GM12878 (cell line): ENCODE results near the gene RARRES2. TPM values are rescaled to one million over a fixed set of nuclear protein-coding genes. Genes with fewer than 3 reads are reported as not detected.

Source experiments
- ATAC-seq: fragments of 200-7000 bp; cut with Tn5 transposase; 3 replicates; pipeline ENCODE4 v1.9.1; 2020; ENCODE audit warnings: mild to moderate bottlenecking, moderate library complexity
- BruUV-seq: library from RNA; stranded (reverse); fragments of 400-500 nt; replicated peaks from 2 replicates; lab custom pipeline; 2021; lab: Mats Ljungman, UMichigan
- CTCF ChIA-PET: fragments of 300-600 bp; sonication (Branson Sonifier 250); formaldehyde crosslinking; extraction: SDS; loops from one replicate; lab custom pipeline; 2021; ENCODE audit warnings: inconsistent platforms; lab: Yijun Ruan, JAX
- POLR2A ChIA-PET: fragments of 350-600 bp; formaldehyde crosslinking; extraction: SDS; loops from one replicate; lab custom pipeline; 2021; ENCODE audit warnings: inconsistent platforms; lab: Charles Lee
- RAD21 ChIA-PET: fragments of 300-600 bp; sonication (Branson Sonifier 250); formaldehyde crosslinking; loops from one replicate; lab custom pipeline; 2023; ENCODE audit warnings: antibody characterized with exemption; ENCODE audit not compliant: unreplicated experiment; lab: Charles Lee
- SMC1A ChIA-PET: fragments of 300-600 bp; sonication (Branson Sonifier 250); formaldehyde crosslinking; loops from one replicate; lab custom pipeline; 2023; ENCODE audit not compliant: unreplicated experiment, uncharacterized antibody; lab: Charles Lee
- DNase-seq: peaks from one replicate; pipeline ENCODE4 v3.0.0-alpha.2; 2011; ENCODE audit warnings: low read depth, low spot score
- FAIRE-seq: peaks from 3 replicates; lab custom pipeline; 2011; peaks lifted over from hg19 to GRCh38; lab: Jason Lieb, UNC
- H2AFZ ChIP-seq: 2 replicates; pipeline ENCODE4 v1.6.0; 2011; ENCODE audit warnings: low read depth, low read length, control low read depth; ENCODE audit not compliant: control insufficient read depth
- H3K27ac ChIP-seq: 2 replicates; pipeline ENCODE4 v1.5.1; 2011; ENCODE audit warnings: control low read depth; ENCODE audit not compliant: control insufficient read depth, insufficient read depth
- H3K27me3 ChIP-seq, 2 experiments: replicated peaks in 1 of 2; 2 replicates each; pipeline versions ENCODE4 v1.6.0 to v1.6.1; 2011; ENCODE audit warnings: low read length in 1 of 2; ENCODE audit not compliant: control insufficient read depth in 2 of 2, insufficient read depth in 2 of 2
- H3K36me3 ChIP-seq, 2 experiments: 2 replicates each; pipeline ENCODE4 v1.5.1; 2011; ENCODE audit warnings: low read length in 1 of 2; ENCODE audit not compliant: control insufficient read depth in 2 of 2, insufficient read depth in 2 of 2
- H3K4me1 ChIP-seq: 2 replicates; pipeline ENCODE4 v1.6.1; 2011; ENCODE audit warnings: mild to moderate bottlenecking, low read length, moderate library complexity, mixed read lengths; ENCODE audit not compliant: control insufficient read depth, insufficient read depth
- H3K4me2 ChIP-seq: 2 replicates; pipeline ENCODE4 v1.6.0; 2011; ENCODE audit warnings: control low read depth; ENCODE audit not compliant: control insufficient read depth, insufficient read depth
- H3K4me3 ChIP-seq: fragments of 200-600 bp; sonication (generic); 2 replicates; pipeline ENCODE4 v1.5.1; 2016
- H3K79me2 ChIP-seq: 2 replicates; pipeline ENCODE4 v1.6.0; 2011; ENCODE audit warnings: low read length; ENCODE audit not compliant: control insufficient read depth, insufficient read depth
- H3K9ac ChIP-seq: 2 replicates; pipeline ENCODE4 v1.8.0; 2011; ENCODE audit warnings: low read length, control low read depth, mixed read lengths; ENCODE audit not compliant: control insufficient read depth, insufficient read depth
- H3K9me3 ChIP-seq: replicated peaks from 3 replicates; pipeline ENCODE4 v1.5.1; 2011; ENCODE audit warnings: mild to moderate bottlenecking, low read length; ENCODE audit not compliant: control insufficient read depth, insufficient read depth
- H4K20me1 ChIP-seq: 2 replicates; pipeline ENCODE4 v1.6.0; 2011; ENCODE audit not compliant: control insufficient read depth, insufficient read depth
- E2F8 ChIP-seq: fragments of 450-650 bp; IDR thresholded peaks from 2 replicates; pipeline ENCODE4 v1.6.1; 2018; ENCODE audit warnings: mild to moderate bottlenecking, low read depth, moderate library complexity; ENCODE audit not compliant: partially characterized antibody
- HSF1 ChIP-seq: fragments of 150-350 bp; IDR thresholded peaks from 2 replicates; pipeline ENCODE4 v1.6.1; 2014; ENCODE audit warnings: mild to moderate bottlenecking, low read depth, low read length
- SRF ChIP-seq, 2 experiments: IDR thresholded peaks; 2 replicates each; pipeline ENCODE4 v1.6.1; 2011; ENCODE audit warnings: low read depth in 2 of 2, low read length in 2 of 2, mild to moderate bottlenecking in 1 of 2, moderate library complexity in 1 of 2
- YBX1 ChIP-seq: fragments of 450-650 bp; IDR thresholded peaks from 2 replicates; pipeline ENCODE4 v1.6.1; 2016; ENCODE audit warnings: antibody characterized with exemption
- YY1 ChIP-seq: IDR thresholded peaks from 2 replicates; pipeline ENCODE4 v1.6.1; 2011; ENCODE audit warnings: low read depth, mild to moderate bottlenecking, low read length
- ZNF592 ChIP-seq: fragments of 450-650 bp; IDR thresholded peaks from 2 replicates; pipeline ENCODE4 v1.6.1; 2017; ENCODE audit warnings: mild to moderate bottlenecking, moderate library complexity
- ZNF687 ChIP-seq: fragments of 450-650 bp; IDR thresholded peaks from 2 replicates; pipeline ENCODE4 v1.6.1; 2017; ENCODE audit warnings: mild to moderate bottlenecking, moderate library complexity
- WGBS: methylation state at CpG from one replicate; pipeline ENCODE4 v1.1.6; 2016; ENCODE audit warnings: low lambda C conversion rate; ENCODE audit not compliant: insufficient replicate concordance, insufficient coverage; ENCODE audit errors: missing lambda C conversion rate; 5-methylcytosine and 5-hydroxymethylcytosine counted together
- in situ Hi-C: fragments of 300-500 bp; cut with MboI; formaldehyde crosslinking; loops from 9 replicates; pipeline ENCODE4 v1.14.3; 2018; ENCODE audit warnings: mixed read lengths
- intact Hi-C: fragments of 100-400 bp; cut with micrococcal nuclease; formaldehyde crosslinking; loops from one replicate; pipeline ENCODE4 v1.14.2; 2022; ENCODE audit not compliant: unreplicated experiment
- polyA plus RNA-seq, 11 experiments: library from polyadenylated mRNA; depleted of rRNA in 4 of 11; unstranded in 6 of 11; stranded (reverse) in 5 of 11; fragments of >200 nt; fragmentation: Nextera tagmentation in 4 of 11; fragmentation: Illumina TruSeq in 1 of 11; extraction: Ambion mirVana in 4 of 11; extraction: Trizol in 1 of 11; gene quantifications; 1 replicate in 1 of 11; 2 replicates in 10 of 11; pipeline versions ENCODE4 v1.2.1 to v1.2.3, GENCODE V29; 2011 to 2016; ENCODE audit warnings: inconsistent platforms in 2 of 11, missing spikeins in 2 of 11, low read depth in 1 of 11
- total RNA-seq, 4 experiments: library from RNA; depleted of rRNA in 3 of 4; stranded (reverse); fragments of >200 nt in 3 of 4; fragmentation: Illumina TruSeq in 1 of 4; extraction: Trizol in 1 of 4; gene quantifications; 2 replicates each; pipeline versions ENCODE4 v1.2.1 to v1.2.3, GENCODE V29; 2013 to 2021

Gene RARRES2
- total and polyA plus RNA-seq, 10 of the 15 experiments (the other 5 are each of a cell fraction or from before 2014, with no cell fraction given) = 0.13 to 2.2 (median 0.40) TPM; not detected in 3

- Histone ChIP-seq H3K36me3 (no peaks in the 10 kb centered on the region), H3K79me2 (no peaks in the 10 kb centered on the region), H3K4me3 (no peak overlapping the region), H2AFZ (peak overlapping the region; percentile 72), H3K27me3 (no peaks in the 10 kb centered on the region), H4K20me1 (no peaks in the 10 kb centered on the region), H3K4me1 (peaks cover 20% of the 10 kb centered on the region), H3K9me3 (no peaks in the 10 kb centered on the region), H3K4me2 (no peak overlapping the region), H3K27ac (no peak overlapping the region; the same call in 1 of the 2 replicates), H3K9ac (no peak overlapping the region)
- no peak for DNase-seq
- no peak for FAIRE-seq
- no peak for ATAC-seq
- RAD21 ChIA-PET = interaction anchor here (0.8 to 4.7 kb wide), 14 partner anchors 10 to 66 kb away, joined by 3 to 26 read pairs (median 5); partner anchors contain the start of gene REPIN1
- no TSS peak for BruUV-seq
- POLR2A ChIA-PET = interaction anchor here (0.7 to 1.6 kb wide), 7 partner anchors 11 to 63 kb away, joined by 3 to 7 read pairs (median 4); no protein-coding TSS in a partner anchor
- in situ Hi-C loops (no loop called here), intact Hi-C loops (loop anchor here (1.0 to 5.0 kb wide), 2 partner anchors 33 to 66 kb away; partner anchors contain the start of genes ACTR3C and LRRC61)
- CTCF ChIA-PET = interaction anchor here (0.6 to 4.9 kb wide), 24 partner anchors 10 to 1333 kb away, joined by 3 to 72 read pairs (median 8); partner anchors contain the start of genes ACTR3C, GIMAP2 and REPIN1
- WGBS = 0% methylated on average over 1 of the region's 1 CpG
- SMC1A ChIA-PET = interaction anchor here (1.0 to 6.5 kb wide), 16 partner anchors 10 to 400 kb away, joined by 3 to 48 read pairs (median 6); a partner anchor contains a TSS
- TF ChIP-seq ZNF687 (peak; percentile 66), YY1 (no peak), YBX1 (no peak), SRF (IDR thresholded peaks at IDR 0.05; ENCODE audit: low read depth in 2 of 2, low read length in 2 of 2) (no peak), E2F8 (no peak), HSF1 (no peak), ZNF592 (peak; percentile 51; the same call in 1 of the 2 replicates)
Measured at GRCh38 chr7:150355666-150356059, 14.2 kb upstream of the RARRES2 start.
